MV-4-11 (cell line): ENCODE data around the gene ANKRD24.
"Not testable (repeated sequence)": the region's sequence is repeated elsewhere in the genome, so short reads cannot be mapped to it uniquely, and the experiment has no call there.

Source experiments
- DNase-seq: peaks from one replicate; lab custom pipeline; 2025; lab: John Stamatoyannopoulos, UW

Gene ANKRD24

DNA sequence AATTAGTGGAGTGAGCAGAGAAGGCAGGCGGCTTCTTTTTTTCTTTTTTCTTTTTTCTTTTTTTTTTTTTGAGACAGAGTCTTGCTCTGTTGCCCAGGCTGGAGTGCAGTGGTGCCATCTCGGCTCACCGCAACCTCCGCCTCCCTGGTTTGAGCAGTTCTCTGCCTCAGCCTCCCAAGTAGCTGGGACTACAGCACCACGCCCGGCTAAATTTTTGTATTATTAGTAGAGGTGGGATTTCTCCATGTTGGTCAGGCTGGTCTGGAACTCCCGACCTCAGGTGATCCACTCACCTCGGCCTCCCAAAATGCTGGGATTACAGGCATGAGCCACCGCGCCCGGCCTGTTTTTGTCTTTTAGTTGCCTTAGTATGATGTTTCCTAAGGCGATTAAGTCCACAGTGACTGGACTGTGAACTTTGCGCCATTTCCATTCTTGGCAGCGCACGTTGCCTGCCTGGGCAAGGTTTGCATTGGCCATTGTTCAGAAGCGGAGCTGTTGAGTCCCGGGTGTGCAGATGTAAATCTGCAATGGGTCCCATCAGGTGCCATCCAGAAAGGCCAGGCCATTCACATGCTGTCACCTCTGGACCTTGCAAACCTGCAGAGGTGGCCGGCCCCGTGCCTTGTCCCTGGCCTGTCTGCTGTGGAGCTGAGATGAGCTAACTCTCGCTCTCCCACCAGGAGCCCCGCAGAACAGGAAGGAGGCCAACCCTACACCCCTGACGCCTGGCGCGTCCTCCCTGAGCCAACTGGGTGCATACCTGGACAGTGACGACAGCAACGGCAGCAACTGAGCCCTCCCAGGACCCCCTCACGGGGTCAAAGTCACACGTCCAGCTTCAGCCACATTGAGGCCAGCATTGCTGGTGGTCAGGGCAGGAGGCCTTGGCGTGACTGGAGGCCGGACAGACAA is 85.7 kb downstream of the ANKRD24 start:
- DNase-seq: no peak

DNA sequence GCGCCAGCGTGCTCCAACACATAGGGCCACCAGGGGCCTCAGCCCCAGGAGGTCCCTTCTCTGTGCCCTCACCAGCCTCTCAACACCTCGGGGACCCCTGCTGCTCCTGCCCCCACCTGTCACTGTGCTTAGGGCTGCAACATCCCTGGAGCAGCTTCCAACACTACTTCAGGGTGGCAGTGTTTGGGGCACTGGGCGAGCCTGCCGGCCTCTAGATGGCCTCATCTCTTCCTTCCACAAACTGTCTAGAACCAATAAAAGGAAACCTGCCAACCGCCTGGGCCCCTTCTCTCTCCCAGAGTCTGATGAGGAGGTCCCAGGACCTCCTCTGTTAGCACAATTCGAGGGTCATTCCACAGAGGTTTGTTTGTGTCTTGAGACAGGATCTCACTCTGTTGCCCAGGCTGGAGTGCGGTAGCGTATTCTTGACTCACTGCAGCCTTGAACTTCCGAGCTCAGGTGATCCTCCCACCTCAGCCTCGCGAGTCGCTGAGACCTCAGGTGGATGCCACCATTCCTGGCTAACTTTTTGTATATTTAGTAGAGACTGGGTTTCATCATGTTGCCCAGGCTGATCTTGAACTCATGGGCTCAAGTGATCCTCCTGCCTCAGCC is 86.4 kb downstream of the ANKRD24 start:
- no peak for DNase-seq

DNA sequence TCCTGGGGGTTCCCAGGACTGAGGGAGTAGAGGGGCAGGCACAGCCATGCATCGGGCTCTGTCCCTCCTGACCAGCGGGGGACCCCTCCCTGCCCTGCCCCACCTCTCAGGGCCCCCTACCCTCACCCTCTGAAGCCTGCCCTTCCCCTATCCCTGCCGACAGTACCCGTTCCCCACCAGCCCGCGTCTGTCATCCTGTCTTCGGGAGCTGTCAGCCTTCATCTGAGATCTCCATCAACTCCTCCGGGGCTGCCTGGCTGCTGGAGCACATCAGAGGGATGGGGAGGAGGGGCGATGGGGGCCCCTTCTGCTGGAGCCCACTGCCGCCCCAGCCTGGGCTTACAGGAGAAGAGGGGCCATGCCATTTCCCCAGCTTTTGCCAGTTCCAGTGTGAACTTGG is 90.4 kb downstream of the ANKRD24 start:
- no peak for DNase-seq

DNA sequence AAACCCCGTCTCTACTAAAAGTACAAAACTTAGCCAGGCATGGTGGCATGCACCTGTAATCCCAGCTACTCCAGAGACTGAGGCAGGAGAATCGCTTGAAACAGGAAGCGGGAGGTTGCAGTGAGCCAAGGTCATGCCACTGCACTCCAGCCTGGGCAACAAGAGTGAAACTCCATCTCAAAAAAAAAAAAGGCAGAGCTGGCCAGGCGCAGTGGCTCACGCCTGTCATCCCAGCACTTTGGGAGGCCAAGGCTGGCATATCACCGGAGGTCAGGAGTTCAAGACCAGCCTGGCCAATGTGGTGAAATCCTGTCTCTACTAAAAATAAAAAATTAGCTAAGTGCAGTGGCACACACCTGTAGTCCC is 91.8 kb downstream of the ANKRD24 start:
- not testable (repeated sequence) for DNase-seq
